ENCODE measurements around the gene ITGA6.

- no peak for TF ChIP-seq CTCF (IDR thresholded peaks at IDR 0.05)
- no peak for TF ChIP-seq POLR2A (IDR thresholded peaks at IDR 0.05)
Observed at GRCh38 chr2:172446474-172447063, 19.2 kb downstream of the ITGA6 start.
